HG02970 (cell line): Measurements from ENCODE around the gene ZGPAT.

Experiments
- ATAC-seq: cut with Tn5 transposase; IDR thresholded peaks from one replicate; pipeline ENCODE4 v1.9.1; 2021; ENCODE audit warnings: mild to moderate bottlenecking, moderate library complexity, moderate number of reproducible peaks; ENCODE audit not compliant: unreplicated experiment, low FRiP score

The ZGPAT gene

GRCh38 chr20:63742381-63743024 lies 34.7 kb downstream of the ZGPAT start:
- ATAC-seq, result no peak

DNA sequence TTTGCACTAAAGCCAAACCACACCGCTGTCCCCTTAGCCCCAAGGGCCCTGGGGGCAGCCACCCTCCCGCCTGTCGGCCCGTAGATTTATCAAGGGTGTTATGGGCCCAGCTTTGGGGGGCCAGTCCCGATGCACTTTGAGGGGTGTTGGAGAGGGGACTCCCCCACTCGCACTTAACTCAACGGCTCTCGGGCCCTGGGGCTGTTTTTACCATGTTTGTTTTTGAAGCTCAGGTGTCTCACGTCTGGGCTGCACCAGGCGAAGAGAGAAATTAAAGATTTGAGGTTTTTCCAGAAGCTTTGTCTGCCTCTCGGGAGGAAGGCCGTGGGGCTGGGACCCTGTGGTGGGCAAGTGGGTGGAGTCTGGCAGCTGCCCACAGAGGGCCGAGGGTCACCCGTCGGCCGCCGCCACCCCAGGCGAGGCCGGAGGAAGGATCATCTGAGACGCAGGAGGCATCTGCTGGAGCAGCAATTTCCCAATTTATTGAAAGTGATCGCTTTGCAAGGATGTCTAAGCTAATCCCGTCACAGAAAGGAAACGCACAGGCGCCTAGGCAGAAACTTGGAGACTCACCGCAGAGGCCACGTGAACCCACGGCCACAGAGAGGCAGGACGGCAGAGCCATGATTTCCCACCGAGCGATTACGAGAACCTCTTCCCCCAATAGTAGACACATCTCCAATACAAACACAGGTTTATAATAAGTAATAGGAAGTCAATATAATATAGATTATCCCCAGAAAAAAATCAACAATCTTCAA lies 35.6 kb downstream of the ZGPAT start:
- ATAC-seq, result no peak

DNA sequence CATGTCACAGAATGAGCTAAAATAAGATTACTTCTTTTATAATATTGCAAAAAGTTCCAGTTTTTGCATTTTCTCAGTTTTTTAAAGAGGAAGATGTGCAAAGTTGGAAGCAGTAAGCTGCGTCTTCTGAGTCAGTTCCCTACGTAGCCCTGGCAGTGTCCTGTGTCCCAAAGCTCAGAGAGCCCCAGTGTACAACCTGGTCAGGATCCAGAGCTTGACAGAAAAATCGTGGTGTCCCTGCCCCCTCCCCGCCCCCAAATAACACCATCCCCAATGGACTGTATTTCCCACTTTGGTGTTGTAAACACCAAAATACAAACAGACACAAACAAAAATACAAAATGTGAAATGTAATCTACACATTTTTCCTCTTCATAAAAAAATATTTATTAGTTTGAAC lies 36.3 kb downstream of the ZGPAT start:
- no peak for ATAC-seq

- ATAC-seq, result no peak
Observed at GRCh38 chr20:63744574-63745423, 37.0 kb downstream of the ZGPAT start.

GRCh38 chr20:63745424-63745805 lies 37.6 kb downstream of the ZGPAT start:
- ATAC-seq, result no peak

DNA sequence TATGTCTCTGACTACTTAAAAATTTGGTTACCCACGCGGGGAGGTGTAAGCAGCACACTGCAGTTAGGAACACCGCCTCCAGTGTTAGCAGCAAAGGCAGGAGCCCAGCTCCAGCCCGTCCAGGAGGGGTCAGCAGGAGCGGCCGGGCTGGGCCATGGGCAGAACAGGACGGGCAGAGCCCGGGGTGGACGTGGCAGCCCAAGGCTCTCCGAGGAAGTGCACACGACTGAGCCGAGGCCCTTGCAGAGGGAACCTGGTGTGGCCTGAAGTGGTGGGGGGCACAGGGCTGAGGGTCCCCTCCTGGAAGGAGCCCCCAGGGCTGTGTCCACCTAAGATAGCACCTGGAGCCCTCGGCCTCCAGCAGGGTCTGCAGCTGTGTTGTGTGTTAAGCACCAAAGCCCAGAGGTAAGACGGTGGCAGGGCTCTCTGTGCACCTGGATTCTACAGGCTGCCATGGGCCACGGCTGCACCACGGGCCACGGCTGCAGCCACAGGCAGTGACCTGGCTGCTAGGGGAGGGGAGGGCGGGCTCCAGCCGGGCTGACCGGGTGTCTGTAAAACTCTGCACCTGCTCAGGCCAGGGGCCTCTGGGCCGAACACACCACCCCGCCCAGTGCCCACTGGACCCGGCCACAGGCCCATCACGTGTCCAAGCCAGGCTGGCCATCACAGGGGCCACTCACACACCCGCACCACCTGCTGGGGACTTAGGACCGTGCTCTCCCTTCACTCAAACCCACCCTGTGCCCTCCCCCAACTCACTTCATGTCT lies 38.3 kb downstream of the ZGPAT start:
- ATAC-seq, result no peak

DNA sequence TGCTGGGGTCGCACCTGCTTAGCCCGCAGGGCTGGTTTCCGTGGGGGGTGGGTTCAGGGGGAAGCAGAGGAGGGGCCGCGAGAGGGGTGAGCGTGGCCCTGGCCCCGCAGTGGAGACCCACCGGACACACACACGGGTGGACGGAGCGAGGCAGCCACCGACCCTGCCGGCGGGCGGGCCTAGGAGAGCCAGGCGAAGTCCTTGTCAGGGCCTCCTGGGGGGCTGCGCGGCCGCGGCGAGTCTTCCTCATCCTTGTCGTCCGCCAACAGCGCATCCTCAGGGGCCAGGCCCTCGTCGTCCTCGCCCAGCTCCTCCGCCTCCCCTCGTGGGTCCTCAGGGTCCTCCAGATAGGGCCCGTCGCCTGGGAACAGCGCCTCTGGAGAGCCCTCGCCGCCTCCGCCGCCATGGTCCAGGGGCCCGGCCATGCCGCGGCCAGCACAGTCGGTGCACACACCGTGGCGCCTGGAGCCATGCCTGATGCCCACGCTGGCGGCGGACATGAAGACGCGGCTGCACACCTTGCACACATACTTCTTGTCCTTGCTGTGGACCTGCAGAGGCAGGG lies 39.0 kb downstream of the ZGPAT start:
- no peak for ATAC-seq

DNA sequence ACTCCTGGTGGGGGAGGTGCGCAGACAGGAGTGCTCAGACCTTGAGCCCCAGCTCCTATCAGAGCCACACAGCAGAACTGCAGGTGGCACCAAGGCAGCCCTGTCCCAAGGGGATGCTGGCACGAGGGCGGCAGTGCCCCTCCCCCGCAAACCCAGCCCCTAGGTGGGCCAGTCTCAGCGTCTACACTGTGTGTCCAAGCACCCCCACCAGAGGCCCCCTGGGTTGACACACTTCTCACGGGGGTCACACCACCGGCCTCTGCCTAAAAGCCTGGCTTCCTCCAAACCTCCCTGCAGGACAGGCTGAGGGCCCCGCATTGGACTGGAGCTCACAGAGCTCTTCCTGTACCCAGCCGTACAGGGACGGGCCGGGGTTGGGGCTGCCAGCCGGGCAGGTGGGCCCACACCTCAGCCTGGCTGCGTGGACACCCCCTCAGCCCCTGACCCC lies 39.8 kb downstream of the ZGPAT start:
- no peak for ATAC-seq

GRCh38 chr20:63748070-63748933 lies 40.5 kb downstream of the ZGPAT start:
- no peak for ATAC-seq

- no peak for ATAC-seq
Observed at GRCh38 chr20:63748934-63749270, 41.1 kb downstream of the ZGPAT start.

GRCh38 chr20:63749597-63750508 lies 42.0 kb downstream of the ZGPAT start:
- ATAC-seq, result no peak

DNA sequence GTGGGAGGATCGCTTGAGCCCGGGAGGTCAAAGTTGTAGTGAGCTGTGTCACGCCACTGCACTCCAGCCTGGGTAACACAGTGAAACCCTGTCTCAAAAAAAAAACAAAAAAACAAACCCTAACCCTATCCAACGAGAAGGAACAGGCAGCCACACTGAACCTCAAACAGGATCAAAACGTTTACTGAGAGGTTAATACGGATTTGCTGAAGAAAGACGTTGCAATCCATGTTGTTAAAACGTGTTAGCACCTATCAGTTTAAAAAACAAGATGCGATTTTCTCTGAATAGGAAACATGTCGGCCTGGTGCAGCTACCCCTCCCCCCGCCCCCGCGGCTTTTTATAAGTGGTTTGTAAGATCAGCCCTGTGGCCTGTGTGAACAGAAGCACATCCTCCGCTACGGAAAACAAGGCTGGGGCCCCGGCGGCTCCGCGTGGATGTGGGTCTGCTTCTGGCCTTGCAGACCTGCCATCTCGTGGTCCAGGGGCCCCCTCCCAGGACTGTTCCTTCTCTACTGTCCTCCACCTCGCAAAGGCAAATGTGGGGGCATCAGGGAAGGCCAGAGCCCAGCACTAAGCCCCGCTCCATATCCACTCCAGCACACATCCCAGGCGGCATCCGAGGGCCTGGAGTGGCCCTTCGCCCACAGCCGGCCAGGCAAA lies 43.1 kb downstream of the ZGPAT start:
- no peak for ATAC-seq

- ATAC-seq, result no peak
Observed at GRCh38 chr20:63751471-63752271, 43.8 kb downstream of the ZGPAT start.

GRCh38 chr20:63752411-63753101 lies 44.7 kb downstream of the ZGPAT start:
- no peak for ATAC-seq

DNA sequence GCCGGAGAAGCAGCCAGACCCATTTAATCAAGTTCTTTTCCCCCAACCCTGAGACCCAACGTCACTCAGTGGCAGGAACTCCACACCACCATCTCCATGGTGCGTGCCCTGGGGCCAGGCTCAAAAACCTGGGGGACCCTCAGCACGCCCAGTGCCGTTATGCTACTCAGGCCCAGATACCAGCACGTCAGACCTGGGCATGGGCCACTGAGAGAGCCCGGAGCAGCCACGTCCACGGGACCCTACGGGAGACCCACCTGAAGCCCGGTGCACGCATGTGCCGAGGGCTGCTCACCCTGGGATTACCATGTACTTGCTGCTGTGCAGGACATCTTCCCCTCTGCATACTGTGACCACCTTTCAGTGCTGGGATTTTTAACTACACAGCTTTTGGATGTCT lies 45.5 kb downstream of the ZGPAT start:
- no peak for ATAC-seq

GRCh38 chr20:63754008-63754407 lies 46.2 kb downstream of the ZGPAT start:
- no peak for ATAC-seq
